ENCODE results near the gene S100A7A.

DNA sequence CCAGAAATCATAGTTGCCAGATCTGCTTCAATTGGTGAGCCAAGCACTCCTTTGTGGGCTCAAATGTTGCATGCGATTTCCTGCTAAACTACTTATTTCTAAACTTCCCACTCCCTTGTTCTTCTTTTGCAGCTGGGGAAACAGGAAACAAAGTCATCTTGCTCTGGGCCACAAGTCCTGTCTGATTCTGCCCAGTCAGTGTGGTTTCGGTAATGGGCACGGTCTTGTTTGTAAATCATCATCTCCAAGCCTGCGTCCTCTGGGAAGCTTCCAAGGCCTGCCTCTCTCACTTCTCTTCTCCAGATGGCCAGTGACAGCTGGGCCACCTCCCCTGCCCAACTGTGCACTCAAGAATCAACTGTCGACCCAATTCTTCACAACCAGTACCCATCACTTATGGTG lies 29.8 kb upstream of the S100A7A start:
- TF ChIP-seq, protein P1, sequence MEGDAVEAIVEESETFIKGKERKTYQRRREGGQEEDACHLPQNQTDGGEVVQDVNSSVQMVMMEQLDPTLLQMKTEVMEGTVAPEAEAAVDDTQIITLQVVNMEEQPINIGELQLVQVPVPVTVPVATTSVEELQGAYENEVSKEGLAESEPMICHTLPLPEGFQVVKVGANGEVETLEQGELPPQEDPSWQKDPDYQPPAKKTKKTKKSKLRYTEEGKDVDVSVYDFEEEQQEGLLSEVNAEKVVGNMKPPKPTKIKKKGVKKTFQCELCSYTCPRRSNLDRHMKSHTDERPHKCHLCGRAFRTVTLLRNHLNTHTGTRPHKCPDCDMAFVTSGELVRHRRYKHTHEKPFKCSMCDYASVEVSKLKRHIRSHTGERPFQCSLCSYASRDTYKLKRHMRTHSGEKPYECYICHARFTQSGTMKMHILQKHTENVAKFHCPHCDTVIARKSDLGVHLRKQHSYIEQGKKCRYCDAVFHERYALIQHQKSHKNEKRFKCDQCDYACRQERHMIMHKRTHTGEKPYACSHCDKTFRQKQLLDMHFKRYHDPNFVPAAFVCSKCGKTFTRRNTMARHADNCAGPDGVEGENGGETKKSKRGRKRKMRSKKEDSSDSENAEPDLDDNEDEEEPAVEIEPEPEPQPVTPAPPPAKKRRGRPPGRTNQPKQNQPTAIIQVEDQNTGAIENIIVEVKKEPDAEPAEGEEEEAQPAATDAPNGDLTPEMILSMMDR (conservative IDR thresholded peaks at IDR 0.05): no peak
- TF ChIP-seq EZH2 (IDR thresholded peaks at IDR 0.05; ENCODE audit: low read depth): no peak

Measured in PC-9 (cell line).